HepG2 (cell line): ENCODE data around the gene RNASE13. TPM values are rescaled to one million over a fixed set of nuclear protein-coding genes. Genes with fewer than 3 reads are reported as not detected.

ENCODE experiments used
- CBFB ChIP-seq: sonication (generic); formaldehyde crosslinking; IDR thresholded peaks from 2 replicates; pipeline ENCODE4 v1.4.0; 2020; ENCODE audit warnings: missing genetic modification reagents
- CHD4 ChIP-seq: fragments of 200-600 bp; sonication (generic); IDR thresholded peaks from 2 replicates; pipeline ENCODE4 v1.7.0; 2017; ENCODE audit warnings: mild to moderate bottlenecking, low read length, borderline replicate concordance
- NAIF1 ChIP-seq: sonication (generic); formaldehyde crosslinking; IDR thresholded peaks from 2 replicates; pipeline ENCODE4 v1.5.0; 2020; ENCODE audit warnings: mild to moderate bottlenecking, missing genetic modification reagents, borderline replicate concordance
- NFATC3 ChIP-seq: sonication (generic); formaldehyde crosslinking; IDR thresholded peaks from 2 replicates; pipeline ENCODE4 v1.5.1; 2020; ENCODE audit warnings: mild to moderate bottlenecking, missing genetic modification reagents
- RBFOX2 ChIP-seq: fragments of 200-400 bp; formaldehyde crosslinking; IDR thresholded peaks from 2 replicates; pipeline ENCODE4 v1.6.1; 2017; ENCODE audit warnings: low read depth, mild to moderate bottlenecking, low read length
- SKI ChIP-seq: fragments of 450-650 bp; IDR thresholded peaks from one replicate; pipeline ENCODE4 v1.6.1; 2018; ENCODE audit warnings: mild to moderate bottlenecking; ENCODE audit not compliant: partially characterized antibody
- SRSF4 ChIP-seq: fragments of 200-400 bp; formaldehyde crosslinking; IDR thresholded peaks from one replicate; pipeline ENCODE4 v1.6.1; 2018; ENCODE audit warnings: mild to moderate bottlenecking, low read depth, low read length, moderate library complexity; ENCODE audit not compliant: poor library complexity, severe bottlenecking
- ZNF253 ChIP-seq: sonication (generic); formaldehyde crosslinking; IDR thresholded peaks from 2 replicates; pipeline ENCODE4 v1.8.0; 2022; ENCODE audit warnings: mild to moderate bottlenecking, missing genetic modification reagents, borderline replicate concordance
- ZNF292 ChIP-seq: sonication (generic); formaldehyde crosslinking; IDR thresholded peaks from 2 replicates; pipeline ENCODE4 v1.8.1; 2022; ENCODE audit warnings: mild to moderate bottlenecking, low read depth, missing genetic modification reagents, borderline replicate concordance
- ZNF720 ChIP-seq: sonication (generic); formaldehyde crosslinking; IDR thresholded peaks from 2 replicates; pipeline ENCODE4 v1.4.0; 2020; ENCODE audit warnings: missing genetic modification reagents
- polyA plus RNA-seq, 8 experiments: library from polyadenylated mRNA; depleted of rRNA in 3 of 8; stranded (reverse) in 7 of 8; unstranded in 1 of 8; fragments of >200 nt; fragmentation: Illumina TruSeq in 4 of 8; extraction: Trizol in 4 of 8; gene quantifications; 2 replicates each; pipeline versions ENCODE4 v1.2.1 to v1.2.3, GENCODE V29; 2011 to 2016; ENCODE audit warnings: low read depth in 4 of 8, missing spikeins in 1 of 8, mixed read lengths in 1 of 8; ENCODE audit not compliant: insufficient read depth in 1 of 8
- total RNA-seq, 5 experiments: library from RNA; depleted of rRNA; stranded (reverse); fragments of >200 nt; fragmentation: Illumina TruSeq; extraction: Trizol; gene quantifications; 2 replicates each; pipeline ENCODE4 v1.2.3, GENCODE V29; 2016; ENCODE audit warnings: low read depth in 1 of 5
- TF ChIP-seq, protein P1 (sequence below): sonication (generic); formaldehyde crosslinking; IDR thresholded peaks from 2 replicates; pipeline ENCODE4 v1.4.0; 2020; ENCODE audit warnings: missing genetic modification reagents, borderline replicate concordance
- TF ChIP-seq, protein P2 (sequence below): sonication (generic); formaldehyde crosslinking; IDR thresholded peaks from 2 replicates; pipeline ENCODE4 v1.5.1; 2020; ENCODE audit warnings: mild to moderate bottlenecking, moderate library complexity, missing genetic modification reagents
- TF ChIP-seq, protein P3 (sequence below): sonication (generic); formaldehyde crosslinking; IDR thresholded peaks from 2 replicates; pipeline ENCODE4 v1.8.1; 2022; ENCODE audit warnings: low read depth, mild to moderate bottlenecking, missing genetic modification reagents
- TF ChIP-seq, protein P4 (sequence below): IDR thresholded peaks from 2 replicates; pipeline ENCODE4 v1.6.1; 2016; ENCODE audit warnings: low read depth, missing genetic modification reagents, missing compliant biosample characterization

Gene RNASE13
- total and polyA plus RNA-seq, 2 of the 13 experiments (the other 11 are each of a cell fraction or from before 2014, with no cell fraction given): 1.0 TPM; not detected in 1

DNA sequence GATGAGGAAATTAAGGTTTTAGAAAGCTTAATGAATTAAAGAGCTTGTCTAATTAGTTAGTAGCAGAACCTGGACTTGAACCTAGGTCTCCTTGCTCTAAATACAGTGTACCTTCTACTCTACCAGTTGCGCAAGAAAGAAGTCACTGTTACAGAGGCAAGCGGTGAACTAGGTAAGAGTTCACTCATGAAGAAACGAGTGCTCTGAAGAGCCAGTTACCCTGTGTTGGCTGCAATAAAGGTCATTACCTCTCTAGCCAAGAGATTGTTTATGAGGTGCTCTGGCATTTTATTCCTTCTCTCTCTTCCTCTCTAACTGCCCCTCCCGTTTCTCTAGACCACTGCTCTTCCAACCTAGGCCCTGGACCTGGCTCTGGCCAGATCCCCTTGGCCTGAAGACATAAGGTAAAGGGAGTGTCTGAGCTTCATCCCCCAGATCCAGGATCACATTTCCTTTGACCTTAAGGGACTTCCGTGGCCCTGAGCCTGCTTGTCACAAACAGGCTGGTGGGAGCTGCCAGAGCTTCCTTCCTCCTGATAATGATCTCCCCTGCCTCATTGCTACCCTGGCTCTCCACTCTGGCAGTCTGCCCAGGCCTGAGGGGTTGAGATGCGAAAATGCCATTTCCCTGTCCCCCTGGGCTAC is 9.5 kb upstream of the RNASE13 start (continued):
- TF ChIP-seq, protein P1, sequence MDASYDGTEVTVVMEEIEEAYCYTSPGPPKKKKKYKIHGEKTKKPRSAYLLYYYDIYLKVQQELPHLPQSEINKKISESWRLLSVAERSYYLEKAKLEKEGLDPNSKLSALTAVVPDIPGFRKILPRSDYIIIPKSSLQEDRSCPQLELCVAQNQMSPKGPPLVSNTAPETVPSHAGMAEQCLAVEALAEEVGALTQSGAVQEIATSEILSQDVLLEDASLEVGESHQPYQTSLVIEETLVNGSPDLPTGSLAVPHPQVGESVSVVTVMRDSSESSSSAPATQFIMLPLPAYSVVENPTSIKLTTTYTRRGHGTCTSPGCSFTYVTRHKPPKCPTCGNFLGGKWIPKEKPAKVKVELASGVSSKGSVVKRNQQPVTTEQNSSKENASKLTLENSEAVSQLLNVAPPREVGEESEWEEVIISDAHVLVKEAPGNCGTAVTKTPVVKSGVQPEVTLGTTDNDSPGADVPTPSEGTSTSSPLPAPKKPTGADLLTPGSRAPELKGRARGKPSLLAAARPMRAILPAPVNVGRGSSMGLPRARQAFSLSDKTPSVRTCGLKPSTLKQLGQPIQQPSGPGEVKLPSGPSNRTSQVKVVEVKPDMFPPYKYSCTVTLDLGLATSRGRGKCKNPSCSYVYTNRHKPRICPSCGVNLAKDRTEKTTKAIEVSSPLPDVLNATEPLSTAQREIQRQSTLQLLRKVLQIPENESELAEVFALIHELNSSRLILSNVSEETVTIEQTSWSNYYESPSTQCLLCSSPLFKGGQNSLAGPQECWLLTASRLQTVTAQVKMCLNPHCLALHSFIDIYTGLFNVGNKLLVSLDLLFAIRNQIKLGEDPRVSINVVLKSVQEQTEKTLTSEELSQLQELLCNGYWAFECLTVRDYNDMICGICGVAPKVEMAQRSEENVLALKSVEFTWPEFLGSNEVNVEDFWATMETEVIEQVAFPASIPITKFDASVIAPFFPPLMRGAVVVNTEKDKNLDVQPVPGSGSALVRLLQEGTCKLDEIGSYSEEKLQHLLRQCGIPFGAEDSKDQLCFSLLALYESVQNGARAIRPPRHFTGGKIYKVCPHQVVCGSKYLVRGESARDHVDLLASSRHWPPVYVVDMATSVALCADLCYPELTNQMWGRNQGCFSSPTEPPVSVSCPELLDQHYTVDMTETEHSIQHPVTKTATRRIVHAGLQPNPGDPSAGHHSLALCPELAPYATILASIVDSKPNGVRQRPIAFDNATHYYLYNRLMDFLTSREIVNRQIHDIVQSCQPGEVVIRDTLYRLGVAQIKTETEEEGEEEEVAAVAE: no peak
- TF ChIP-seq CBFB (CRISPR knock-in tag) (no peak), SKI (no peak), RBFOX2 (no peak), SRSF4 (no peak), ZNF292 (CRISPR knock-in tag) (peak; percentile 50; the same call in 1 of the 2 replicates), ZNF720 (CRISPR knock-in tag) (no peak), NAIF1 (CRISPR knock-in tag) (no peak), NFATC3 (no peak), ZNF253 (CRISPR knock-in tag) (no peak), CHD4 (peak; percentile 97; the same call in 1 of the 2 replicates)
- TF ChIP-seq, protein P2, sequence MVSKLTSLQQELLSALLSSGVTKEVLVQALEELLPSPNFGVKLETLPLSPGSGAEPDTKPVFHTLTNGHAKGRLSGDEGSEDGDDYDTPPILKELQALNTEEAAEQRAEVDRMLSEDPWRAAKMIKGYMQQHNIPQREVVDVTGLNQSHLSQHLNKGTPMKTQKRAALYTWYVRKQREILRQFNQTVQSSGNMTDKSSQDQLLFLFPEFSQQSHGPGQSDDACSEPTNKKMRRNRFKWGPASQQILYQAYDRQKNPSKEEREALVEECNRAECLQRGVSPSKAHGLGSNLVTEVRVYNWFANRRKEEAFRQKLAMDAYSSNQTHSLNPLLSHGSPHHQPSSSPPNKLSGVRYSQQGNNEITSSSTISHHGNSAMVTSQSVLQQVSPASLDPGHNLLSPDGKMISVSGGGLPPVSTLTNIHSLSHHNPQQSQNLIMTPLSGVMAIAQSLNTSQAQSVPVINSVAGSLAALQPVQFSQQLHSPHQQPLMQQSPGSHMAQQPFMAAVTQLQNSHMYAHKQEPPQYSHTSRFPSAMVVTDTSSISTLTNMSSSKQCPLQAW (CRISPR knock-in tag): peak; percentile 74; the same call in 1 of the 2 replicates
- TF ChIP-seq, protein P3, sequence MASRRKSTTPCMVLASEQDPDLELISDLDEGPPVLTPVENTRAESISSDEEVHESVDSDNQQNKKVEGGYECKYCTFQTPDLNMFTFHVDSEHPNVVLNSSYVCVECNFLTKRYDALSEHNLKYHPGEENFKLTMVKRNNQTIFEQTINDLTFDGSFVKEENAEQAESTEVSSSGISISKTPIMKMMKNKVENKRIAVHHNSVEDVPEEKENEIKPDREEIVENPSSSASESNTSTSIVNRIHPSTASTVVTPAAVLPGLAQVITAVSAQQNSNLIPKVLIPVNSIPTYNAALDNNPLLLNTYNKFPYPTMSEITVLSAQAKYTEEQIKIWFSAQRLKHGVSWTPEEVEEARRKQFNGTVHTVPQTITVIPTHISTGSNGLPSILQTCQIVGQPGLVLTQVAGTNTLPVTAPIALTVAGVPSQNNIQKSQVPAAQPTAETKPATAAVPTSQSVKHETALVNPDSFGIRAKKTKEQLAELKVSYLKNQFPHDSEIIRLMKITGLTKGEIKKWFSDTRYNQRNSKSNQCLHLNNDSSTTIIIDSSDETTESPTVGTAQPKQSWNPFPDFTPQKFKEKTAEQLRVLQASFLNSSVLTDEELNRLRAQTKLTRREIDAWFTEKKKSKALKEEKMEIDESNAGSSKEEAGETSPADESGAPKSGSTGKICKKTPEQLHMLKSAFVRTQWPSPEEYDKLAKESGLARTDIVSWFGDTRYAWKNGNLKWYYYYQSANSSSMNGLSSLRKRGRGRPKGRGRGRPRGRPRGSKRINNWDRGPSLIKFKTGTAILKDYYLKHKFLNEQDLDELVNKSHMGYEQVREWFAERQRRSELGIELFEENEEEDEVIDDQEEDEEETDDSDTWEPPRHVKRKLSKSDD (CRISPR knock-in tag): no peak
- TF ChIP-seq, protein P4, sequence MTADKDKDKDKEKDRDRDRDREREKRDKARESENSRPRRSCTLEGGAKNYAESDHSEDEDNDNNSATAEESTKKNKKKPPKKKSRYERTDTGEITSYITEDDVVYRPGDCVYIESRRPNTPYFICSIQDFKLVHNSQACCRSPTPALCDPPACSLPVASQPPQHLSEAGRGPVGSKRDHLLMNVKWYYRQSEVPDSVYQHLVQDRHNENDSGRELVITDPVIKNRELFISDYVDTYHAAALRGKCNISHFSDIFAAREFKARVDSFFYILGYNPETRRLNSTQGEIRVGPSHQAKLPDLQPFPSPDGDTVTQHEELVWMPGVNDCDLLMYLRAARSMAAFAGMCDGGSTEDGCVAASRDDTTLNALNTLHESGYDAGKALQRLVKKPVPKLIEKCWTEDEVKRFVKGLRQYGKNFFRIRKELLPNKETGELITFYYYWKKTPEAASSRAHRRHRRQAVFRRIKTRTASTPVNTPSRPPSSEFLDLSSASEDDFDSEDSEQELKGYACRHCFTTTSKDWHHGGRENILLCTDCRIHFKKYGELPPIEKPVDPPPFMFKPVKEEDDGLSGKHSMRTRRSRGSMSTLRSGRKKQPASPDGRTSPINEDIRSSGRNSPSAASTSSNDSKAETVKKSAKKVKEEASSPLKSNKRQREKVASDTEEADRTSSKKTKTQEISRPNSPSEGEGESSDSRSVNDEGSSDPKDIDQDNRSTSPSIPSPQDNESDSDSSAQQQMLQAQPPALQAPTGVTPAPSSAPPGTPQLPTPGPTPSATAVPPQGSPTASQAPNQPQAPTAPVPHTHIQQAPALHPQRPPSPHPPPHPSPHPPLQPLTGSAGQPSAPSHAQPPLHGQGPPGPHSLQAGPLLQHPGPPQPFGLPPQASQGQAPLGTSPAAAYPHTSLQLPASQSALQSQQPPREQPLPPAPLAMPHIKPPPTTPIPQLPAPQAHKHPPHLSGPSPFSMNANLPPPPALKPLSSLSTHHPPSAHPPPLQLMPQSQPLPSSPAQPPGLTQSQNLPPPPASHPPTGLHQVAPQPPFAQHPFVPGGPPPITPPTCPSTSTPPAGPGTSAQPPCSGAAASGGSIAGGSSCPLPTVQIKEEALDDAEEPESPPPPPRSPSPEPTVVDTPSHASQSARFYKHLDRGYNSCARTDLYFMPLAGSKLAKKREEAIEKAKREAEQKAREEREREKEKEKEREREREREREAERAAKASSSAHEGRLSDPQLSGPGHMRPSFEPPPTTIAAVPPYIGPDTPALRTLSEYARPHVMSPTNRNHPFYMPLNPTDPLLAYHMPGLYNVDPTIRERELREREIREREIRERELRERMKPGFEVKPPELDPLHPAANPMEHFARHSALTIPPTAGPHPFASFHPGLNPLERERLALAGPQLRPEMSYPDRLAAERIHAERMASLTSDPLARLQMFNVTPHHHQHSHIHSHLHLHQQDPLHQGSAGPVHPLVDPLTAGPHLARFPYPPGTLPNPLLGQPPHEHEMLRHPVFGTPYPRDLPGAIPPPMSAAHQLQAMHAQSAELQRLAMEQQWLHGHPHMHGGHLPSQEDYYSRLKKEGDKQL: no peak
